Activated T-cell treated with anti-CD3 and anti-CD28 coated beads, Interleukin-2, amount 50 U/mL, for 24 hours (primary cell): ENCODE results near the gene CRABP1.
"Not testable (repeated sequence)": the region's sequence is repeated elsewhere in the genome, so short reads cannot be mapped to it uniquely, and the experiment has no call there.

Experiments
- DNase-seq: peaks from one replicate; pipeline ENCODE4 v3.0.0-alpha.2; 2020
- H3K27ac Mint-ChIP-seq: 2 replicates; pipeline ENCODE4 v1.8.0; 2020; ENCODE audit warnings: mild to moderate bottlenecking, mixed read lengths
- H3K27me3 Mint-ChIP-seq: 2 replicates; pipeline ENCODE4 v1.8.0; 2020; ENCODE audit warnings: mixed read lengths
- H3K36me3 Mint-ChIP-seq: 2 replicates; pipeline ENCODE4 v1.8.0; 2020; ENCODE audit warnings: low read depth, mixed read lengths
- H3K4me1 Mint-ChIP-seq: 2 replicates; pipeline ENCODE4 v1.8.0; 2020; ENCODE audit warnings: low read depth, mixed read lengths
- H3K4me3 Mint-ChIP-seq: 2 replicates; pipeline ENCODE4 v1.8.0; 2020; ENCODE audit warnings: mild to moderate bottlenecking, moderate library complexity, mixed read lengths
- H3K9me3 Mint-ChIP-seq: 2 replicates; pipeline ENCODE4 v1.8.0; 2020; ENCODE audit warnings: mixed read lengths

The CRABP1 gene

DNA sequence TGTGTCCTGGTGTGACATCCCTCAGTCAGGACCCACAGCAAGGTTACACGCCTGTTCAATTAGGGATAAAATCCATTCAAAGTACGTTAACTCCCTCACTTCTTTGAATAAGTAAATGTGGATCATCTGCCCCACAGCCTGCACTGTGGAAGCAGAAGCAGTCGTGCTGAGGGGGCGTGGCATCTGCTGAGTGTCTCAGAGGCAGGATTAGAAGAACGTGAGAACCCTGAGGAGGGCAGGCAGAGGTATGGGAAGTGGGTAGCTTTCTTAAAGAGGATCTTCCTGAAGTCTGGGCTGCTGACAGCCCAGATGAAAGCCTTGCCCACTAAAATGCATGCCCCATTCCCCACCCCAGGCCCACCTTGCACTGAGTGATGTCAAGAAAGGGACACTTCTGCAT is 28.5 kb downstream of the CRABP1 start:
- Mint-ChIP-seq H3K4me1 (no peaks in the 10 kb centered on the region), H3K36me3 (no peaks in the 10 kb centered on the region), H3K4me3 (no peak overlapping the region), H3K9me3 (no peaks in the 10 kb centered on the region), H3K27ac (no peak overlapping the region), H3K27me3 (peaks cover 6% of the 10 kb centered on the region)
- DNase-seq, result no peak

- H3K27ac Mint-ChIP-seq, result no peak overlapping the region
- peaks cover 6% of the 10 kb centered on the region for H3K27me3 Mint-ChIP-seq
- H3K36me3 Mint-ChIP-seq, result no peaks in the 10 kb centered on the region
- no peak for DNase-seq
- no peaks in the 10 kb centered on the region for H3K9me3 Mint-ChIP-seq
- no peaks in the 10 kb centered on the region for H3K4me1 Mint-ChIP-seq
- H3K4me3 Mint-ChIP-seq, result no peak overlapping the region
These were observed 29.0 kb downstream of the CRABP1 start for GRCh38 chr15:78369161-78369560.

- peaks cover 2% of the 10 kb centered on the region for H3K4me1 Mint-ChIP-seq
These were observed 29.9 kb downstream of the CRABP1 start for GRCh38 chr15:78370013-78370412.

DNA sequence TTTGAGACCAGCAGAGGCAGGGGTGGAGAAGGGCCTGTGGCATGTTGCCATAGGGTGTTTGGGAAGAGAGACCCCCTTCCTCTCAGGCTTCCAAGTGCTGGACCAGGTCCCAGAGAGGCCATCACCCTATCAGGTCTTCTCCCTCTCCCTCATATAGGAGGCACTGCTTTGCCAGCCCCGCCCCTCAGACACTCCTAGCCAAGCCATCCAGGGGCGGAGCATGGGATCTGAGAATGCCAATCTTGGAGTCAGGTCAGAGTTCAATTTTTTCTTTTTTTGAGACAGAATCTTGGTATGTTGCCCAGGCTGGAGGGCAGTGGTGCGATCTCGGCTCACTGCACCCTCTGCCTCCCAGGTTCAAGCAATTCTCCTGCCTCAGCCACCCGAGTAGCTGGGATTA is 32.7 kb downstream of the CRABP1 start:
- H3K27ac Mint-ChIP-seq, result no peak overlapping the region
- DNase-seq, result no peak
- peaks cover 6% of the 10 kb centered on the region for H3K27me3 Mint-ChIP-seq
- peaks cover 4% of the 10 kb centered on the region for H3K4me1 Mint-ChIP-seq
- H3K9me3 Mint-ChIP-seq, result no peaks in the 10 kb centered on the region
- no peaks in the 10 kb centered on the region for H3K36me3 Mint-ChIP-seq
- H3K4me3 Mint-ChIP-seq, result no peak overlapping the region

More at GRCh38 chr15:78370013-78370412, 29.9 kb downstream of the CRABP1 start:
- peaks cover 6% of the 10 kb centered on the region for H3K27me3 Mint-ChIP-seq
- H3K27ac Mint-ChIP-seq, result no peak overlapping the region
- H3K36me3 Mint-ChIP-seq, result no peaks in the 10 kb centered on the region
- no peak overlapping the region for H3K4me3 Mint-ChIP-seq
- H3K9me3 Mint-ChIP-seq, result no peaks in the 10 kb centered on the region
- DNase-seq, result no peak

DNA sequence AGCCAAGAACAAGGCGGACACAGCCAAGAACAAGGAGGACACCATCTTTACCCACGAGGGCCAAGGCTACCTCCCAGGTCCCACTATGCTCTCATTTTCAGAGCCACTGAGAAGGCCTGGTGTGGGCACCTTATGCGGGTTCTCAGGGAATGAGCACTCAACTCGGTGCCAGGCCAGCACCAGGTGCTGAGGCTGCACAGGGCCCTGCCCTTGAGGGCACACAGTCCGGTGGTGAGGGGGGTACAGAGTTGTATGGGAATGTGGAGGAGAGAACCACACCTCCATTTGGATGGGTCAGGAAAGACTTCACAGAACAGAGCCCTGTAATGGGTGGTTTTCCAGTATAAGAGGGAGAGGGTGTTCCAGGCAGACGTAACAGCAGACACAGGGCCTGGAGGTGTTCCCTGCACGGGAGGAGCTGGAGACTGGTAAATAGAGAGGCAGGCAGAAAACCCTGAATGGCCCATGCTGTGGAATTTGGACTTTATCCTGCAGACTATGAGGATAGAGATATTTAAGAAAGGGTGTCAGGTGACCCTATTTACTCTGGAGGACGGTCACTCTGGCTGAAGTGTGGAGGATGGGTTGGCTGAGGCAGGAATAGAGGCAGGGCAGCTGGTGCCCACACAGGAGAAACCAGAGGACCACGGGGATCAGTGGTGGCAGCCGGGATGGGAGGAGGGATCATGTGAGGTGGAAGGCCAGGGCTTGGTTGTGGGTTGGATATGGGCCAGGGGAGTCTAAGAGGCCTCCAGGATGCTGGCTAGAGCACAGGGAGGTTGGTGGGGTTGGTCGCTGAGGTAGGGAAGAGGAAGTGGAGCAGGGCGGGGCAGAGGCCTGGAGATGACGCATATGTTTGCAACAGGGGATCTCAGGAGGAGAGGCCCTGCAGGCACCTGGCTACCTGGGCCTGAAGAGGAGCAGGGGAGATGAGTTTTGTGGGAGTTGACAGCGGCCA is 34.6 kb downstream of the CRABP1 start:
- DNase-seq, result no peak
- Mint-ChIP-seq H3K4me3 (no peak overlapping the region), H3K27me3 (peaks cover 4% of the 10 kb centered on the region), H3K36me3 (no peaks in the 10 kb centered on the region), H3K27ac (no peak overlapping the region), H3K4me1 (peaks cover 4% of the 10 kb centered on the region), H3K9me3 (no peaks in the 10 kb centered on the region)

DNA sequence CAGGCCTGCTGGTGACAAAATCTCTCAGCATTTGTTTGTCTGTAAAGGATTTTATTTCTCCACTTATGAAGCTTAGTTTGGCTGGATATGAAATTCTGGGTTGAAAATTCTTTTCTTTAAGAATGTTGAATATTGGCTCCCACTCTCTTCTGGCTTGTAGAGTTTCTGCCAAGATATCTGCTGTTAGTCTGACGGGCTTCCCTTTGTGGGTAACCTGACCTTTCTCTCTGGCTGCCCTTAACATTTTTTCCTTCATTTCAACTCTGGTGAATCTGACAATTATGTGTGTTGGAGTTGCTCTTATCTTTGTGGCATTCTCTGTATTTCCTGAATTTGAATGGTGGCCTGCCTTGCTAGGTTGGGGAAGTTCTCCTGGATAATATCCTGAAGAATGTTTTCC is 40.0 kb downstream of the CRABP1 start:
- H3K4me3 Mint-ChIP-seq, H3K9me3 Mint-ChIP-seq, H3K36me3 Mint-ChIP-seq, H3K4me1 Mint-ChIP-seq, DNase-seq, H3K27ac Mint-ChIP-seq: not testable (repeated sequence)
- peaks cover 26% of the 10 kb centered on the region for H3K27me3 Mint-ChIP-seq

GRCh38 chr15:78382114-78382880 is 42.1 kb downstream of the CRABP1 start:
- H3K9me3 Mint-ChIP-seq, result no peaks in the 10 kb centered on the region
- no peak overlapping the region for H3K27ac Mint-ChIP-seq
- peaks cover 40% of the 10 kb centered on the region for H3K27me3 Mint-ChIP-seq
- no peaks in the 10 kb centered on the region for H3K4me1 Mint-ChIP-seq
- H3K36me3 Mint-ChIP-seq, result no peaks in the 10 kb centered on the region
- no peak for DNase-seq
- no peak overlapping the region for H3K4me3 Mint-ChIP-seq

DNA sequence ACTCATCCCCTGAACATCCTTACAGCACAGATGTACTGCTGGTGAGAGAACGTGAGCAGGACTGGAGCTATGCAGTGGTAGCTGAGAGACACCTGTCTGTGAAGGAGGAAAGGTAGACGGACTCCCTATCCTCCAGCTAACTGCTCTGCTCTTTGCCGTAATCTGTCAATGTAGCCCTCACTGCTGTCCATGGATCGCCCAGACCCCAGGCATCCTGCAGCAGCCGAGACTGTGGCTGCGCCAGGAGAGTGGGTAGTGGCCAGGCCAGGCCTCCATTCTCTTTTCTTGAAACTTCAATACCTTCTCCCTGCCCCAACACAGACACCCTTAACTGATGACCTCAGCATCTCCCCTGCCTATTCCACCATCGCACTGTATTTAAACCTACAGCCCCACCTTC is 44.5 kb downstream of the CRABP1 start:
- Mint-ChIP-seq H3K4me1 (no peaks in the 10 kb centered on the region), H3K27ac (no peak overlapping the region), H3K27me3 (peaks cover 43% of the 10 kb centered on the region), H3K4me3 (no peak overlapping the region), H3K9me3 (no peaks in the 10 kb centered on the region), H3K36me3 (no peaks in the 10 kb centered on the region)
- DNase-seq, result no peak

- no peak overlapping the region for H3K27ac Mint-ChIP-seq
These were observed 47.3 kb downstream of the CRABP1 start for GRCh38 chr15:78387246-78388037.

GRCh38 chr15:78388865-78389264 is 48.7 kb downstream of the CRABP1 start:
- Mint-ChIP-seq H3K4me3 (no peak overlapping the region), H3K36me3 (no peaks in the 10 kb centered on the region), H3K27me3 (peaks cover 31% of the 10 kb centered on the region), H3K27ac (no peak overlapping the region), H3K9me3 (no peaks in the 10 kb centered on the region), H3K4me1 (no peaks in the 10 kb centered on the region)
- no peak for DNase-seq

More at GRCh38 chr15:78387246-78388037, 47.3 kb downstream of the CRABP1 start:
- Mint-ChIP-seq H3K9me3 (no peaks in the 10 kb centered on the region), H3K4me1 (no peaks in the 10 kb centered on the region), H3K4me3 (no peak overlapping the region), H3K27me3 (peaks cover 41% of the 10 kb centered on the region), H3K36me3 (no peaks in the 10 kb centered on the region)
- DNase-seq, result no peak

DNA sequence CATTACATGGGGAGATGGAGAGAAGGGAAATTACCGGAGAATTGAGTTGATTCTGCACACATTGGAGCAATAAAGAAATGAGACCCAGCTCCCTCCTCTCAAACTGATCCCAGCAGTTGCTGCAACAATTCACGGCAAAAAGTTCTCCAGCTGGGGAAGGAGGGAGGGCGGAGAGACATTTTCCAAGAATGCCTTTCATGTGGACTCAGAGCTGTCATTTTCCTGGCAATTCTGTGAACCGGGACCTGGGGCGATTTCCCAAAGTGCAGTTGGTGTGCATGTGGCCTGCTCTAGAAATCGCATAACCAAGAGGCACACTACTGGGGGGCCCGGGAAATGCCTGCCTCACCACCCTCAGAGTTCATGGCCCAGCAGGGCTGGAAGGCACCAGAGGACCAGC is 49.2 kb downstream of the CRABP1 start:
- no peak overlapping the region for H3K4me3 Mint-ChIP-seq
- no peaks in the 10 kb centered on the region for H3K4me1 Mint-ChIP-seq
- no peaks in the 10 kb centered on the region for H3K9me3 Mint-ChIP-seq
- DNase-seq, result no peak
- H3K27me3 Mint-ChIP-seq, result peaks cover 28% of the 10 kb centered on the region
- H3K36me3 Mint-ChIP-seq, result no peaks in the 10 kb centered on the region
- H3K27ac Mint-ChIP-seq, result no peak overlapping the region

- Mint-ChIP-seq H3K36me3 (no peaks in the 10 kb centered on the region), H3K4me3 (no peak overlapping the region), H3K27ac (no peak overlapping the region), H3K9me3 (no peaks in the 10 kb centered on the region), H3K4me1 (no peaks in the 10 kb centered on the region), H3K27me3 (peaks cover 27% of the 10 kb centered on the region)
- no peak for DNase-seq
These were observed 49.6 kb downstream of the CRABP1 start for GRCh38 chr15:78389738-78390137.

- no peaks in the 10 kb centered on the region for H3K4me1 Mint-ChIP-seq
- no peak overlapping the region for H3K27ac Mint-ChIP-seq
- no peaks in the 10 kb centered on the region for H3K9me3 Mint-ChIP-seq
- H3K27me3 Mint-ChIP-seq, result peaks cover 22% of the 10 kb centered on the region
- no peaks in the 10 kb centered on the region for H3K36me3 Mint-ChIP-seq
- DNase-seq, result no peak
- no peak overlapping the region for H3K4me3 Mint-ChIP-seq
These were observed 50.1 kb downstream of the CRABP1 start for GRCh38 chr15:78390242-78390641.

DNA sequence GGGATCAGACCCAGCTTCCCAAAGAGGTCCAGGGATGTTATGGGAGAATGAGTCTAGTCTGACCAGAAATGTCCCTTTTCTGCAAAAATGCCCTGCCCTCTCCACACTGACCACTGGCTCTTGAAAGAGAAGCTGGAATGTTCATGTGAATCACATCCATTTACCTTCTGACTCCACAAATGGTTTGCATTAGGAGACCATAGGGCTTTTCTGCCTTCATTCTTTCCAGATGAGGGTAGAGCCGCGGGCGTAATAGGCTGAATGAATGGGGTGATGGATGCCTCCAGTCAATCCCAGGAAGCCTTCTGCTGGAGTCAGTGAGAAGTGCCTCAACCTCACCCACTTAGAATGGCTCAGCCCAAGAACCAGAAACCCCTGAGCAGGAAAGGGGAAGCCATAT is 50.7 kb downstream of the CRABP1 start:
- no peaks in the 10 kb centered on the region for H3K9me3 Mint-ChIP-seq
- no peak for DNase-seq
- H3K27ac Mint-ChIP-seq, result no peak overlapping the region
- H3K4me3 Mint-ChIP-seq, result no peak overlapping the region
- H3K4me1 Mint-ChIP-seq, result no peaks in the 10 kb centered on the region
- H3K36me3 Mint-ChIP-seq, result no peaks in the 10 kb centered on the region
- peaks cover 17% of the 10 kb centered on the region for H3K27me3 Mint-ChIP-seq
